Right lobe of liver (tissue), 6 donors: ENCODE results near the gene BEST2. TPM values are rescaled to one million over a fixed set of nuclear protein-coding genes. Genes with fewer than 3 reads are reported as not detected.

Experiments
- ATAC-seq, 4 donors: fragments of 200-7000 bp; cut with Tn5 transposase; one replicate each; pipeline ENCODE4 v1.9.1; 2020; ENCODE audit warnings: mild to moderate bottlenecking in 4 of 4, moderate library complexity in 4 of 4
- DNase-seq, 3 donors: peaks; one replicate each; pipeline ENCODE4 v3.0.0-alpha.2; 2020
- H3K27ac ChIP-seq, 3 donors: fragments of 200-600 bp; one replicate each; pipeline ENCODE4 v1.8.0; 2022
- H3K27me3 ChIP-seq, 2 donors: fragments of 200-600 bp; one replicate each; pipeline ENCODE4 v1.8.0; 2022
- H3K36me3 ChIP-seq, 4 donors: fragments of 200-600 bp; sonication (generic) in 1 of 4; one replicate each; pipeline versions ENCODE4 v1.5.1 to v1.8.0; 2017 to 2022; ENCODE audit warnings: control low read depth in 1 of 4
- H3K4me1 ChIP-seq, 4 donors: fragments of 200-600 bp; sonication (generic) in 1 of 4; one replicate each; pipeline versions ENCODE4 v1.5.1 to v1.8.0; 2017 to 2022; ENCODE audit warnings: control low read depth in 1 of 4
- H3K4me3 ChIP-seq, 3 donors: fragments of 200-600 bp; one replicate each; pipeline ENCODE4 v1.8.0; 2022
- H3K9me3 ChIP-seq, 4 donors: fragments of 200-600 bp; sonication (generic) in 1 of 4; one replicate each; pipeline versions ENCODE4 v1.5.1 to v1.8.0; 2017 to 2022; ENCODE audit warnings: control low read depth in 1 of 4
- CTCF ChIP-seq, 4 donors: fragments of 200-600 bp in 3 of 4; fragments of 450-650 bp in 1 of 4; IDR thresholded peaks; one replicate each; pipeline versions ENCODE4 v1.5.1 to v1.8.0; 2016 to 2022; ENCODE audit warnings: antibody characterized with exemption in 4 of 4, mild to moderate bottlenecking in 2 of 4
- POLR2A ChIP-seq: fragments of 450-650 bp; IDR thresholded peaks from one replicate; pipeline ENCODE4 v1.6.1; 2017; ENCODE audit warnings: antibody characterized with exemption, mild to moderate bottlenecking
- WGBS: methylation state at CpG from one replicate; pipeline ENCODE4 v1.1.6; 2018; ENCODE audit warnings: low coverage, low lambda C conversion rate; ENCODE audit not compliant: insufficient coverage; ENCODE audit errors: missing lambda C conversion rate; 5-methylcytosine and 5-hydroxymethylcytosine counted together
- intact Hi-C, 2 donors: fragments of 100-400 bp; cut with DNase I; formaldehyde crosslinking; loops; one replicate each; pipeline versions ENCODE4 v1.11.2 to v1.14.1; 2022
- total RNA-seq, 6 experiments: library from RNA; depleted of rRNA in 2 of 6; stranded (reverse); fragments of >200 nt in 2 of 6; fragmentation: NEBNext Ultra II Directional in 3 of 6; extraction: Animal tissue kit (Norgen Biotek cat#: 25700) in 3 of 6; gene quantifications; one replicate each; pipeline versions ENCODE4 v1.1.0 to v1.2.4, GENCODE V29; 2016 to 2023
- donor health status: DM: no; HTN: yes; CAD: no.
- donor health status: DM: no; HTN: no; CAD: no.
- donor health status: DM: no; HTN: no; CAD: no.
- donor health status: DM: no; HTN: yes; CAD: no.
- donor health status: DM: no; HTN: yes; CAD: no.

The BEST2 gene
- total RNA-seq, 6 experiments from 2014 or later = not detected

- Histone ChIP-seq H3K36me3 (no peaks in the 10 kb centered on the region), H3K4me1 (no peaks in the 10 kb centered on the region), H3K27ac (no peak overlapping the region), H3K9me3 (no peaks in the 10 kb centered on the region), H3K27me3 (no peaks in the 10 kb centered on the region), H3K4me3 (no peak overlapping the region)
- no peak for DNase-seq
- 100% methylated on average over 3 of the region's 15 CpGs for WGBS
- ATAC-seq = no peak
- no peak for TF ChIP-seq POLR2A
- no peak for TF ChIP-seq CTCF (IDR thresholded peaks at IDR 0.05)
- intact Hi-C loops = loop anchor here in 1 of 2 donors (10.0 kb wide), 1 partner anchor 77 kb away; no protein-coding TSS in a partner anchor
These were observed 16.1 kb downstream of the BEST2 start for GRCh38 chr19:12767666-12768065.

DNA sequence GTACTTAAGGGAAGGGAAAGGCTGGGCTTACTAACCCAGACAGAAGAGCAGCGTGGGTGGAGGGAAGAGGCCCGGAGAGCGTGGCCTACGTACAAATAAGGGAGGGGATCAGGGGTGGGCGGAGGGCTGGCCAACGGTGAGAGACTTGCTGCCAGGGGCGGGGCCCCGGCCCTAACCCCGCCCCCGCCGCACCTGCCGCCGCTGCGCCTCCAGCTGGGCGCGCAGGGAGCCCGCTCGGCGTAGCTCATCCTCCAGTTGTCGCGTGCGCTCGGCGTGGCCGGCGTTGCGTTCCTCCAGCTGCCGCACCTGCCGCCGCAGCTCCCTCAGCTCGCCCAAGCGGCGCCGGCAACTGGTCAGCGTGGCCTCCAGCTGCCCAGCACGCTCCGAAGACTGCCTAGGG, 18.1 kb downstream of the BEST2 start:
- no peak overlapping the region for H3K4me3 ChIP-seq
- DNase-seq (no peak), ATAC-seq (no peak)
- H3K27me3 ChIP-seq = no peaks in the 10 kb centered on the region
- TF ChIP-seq CTCF (IDR thresholded peaks at IDR 0.05) = no peak
- intact Hi-C loops = loop anchor here in 1 of 2 donors (10.0 kb wide), 2 partner anchors 45 to 75 kb away; partner anchors contain the start of gene TNPO2
- H3K36me3 ChIP-seq = no peaks in the 10 kb centered on the region
- 60% methylated on average over 4 of the region's 37 CpGs for WGBS
- no peaks in the 10 kb centered on the region for H3K4me1 ChIP-seq
- H3K27ac ChIP-seq = no peak overlapping the region
- no peaks in the 10 kb centered on the region for H3K9me3 ChIP-seq

- TF ChIP-seq CTCF (IDR thresholded peaks at IDR 0.05) (no peak), POLR2A (no peak)
- Histone ChIP-seq H3K27me3 (no peaks in the 10 kb centered on the region), H3K4me1 (no peaks in the 10 kb centered on the region), H3K27ac (no peak overlapping the region), H3K4me3 (no peak overlapping the region), H3K36me3 (no peaks in the 10 kb centered on the region), H3K9me3 (no peaks in the 10 kb centered on the region)
- DNase-seq (no peak), ATAC-seq (no peak)
- intact Hi-C loops = loop anchor here in 1 of 2 donors (10.0 kb wide), 1 partner anchor 46 kb away; the partner anchor contains the start of gene TNPO2
- WGBS = no CpG with 5 or more reads among the region's 13 CpGs
These were observed 19.3 kb downstream of the BEST2 start for GRCh38 chr19:12770922-12771321.

GRCh38 chr19:12772323-12772722, 20.7 kb downstream of the BEST2 start:
- intact Hi-C loops = loop anchor here in 1 of 2 donors (10.0 kb wide), 1 partner anchor 48 kb away; the partner anchor contains the start of gene TNPO2
- H3K27me3 ChIP-seq = no peaks in the 10 kb centered on the region
- TF ChIP-seq POLR2A (no peak), CTCF (IDR thresholded peaks at IDR 0.05) (no peak)
- no peak overlapping the region for H3K27ac ChIP-seq
- DNase-seq = no peak
- ATAC-seq = no peak
- 57% methylated on average over 4 of the region's 4 CpGs for WGBS
- H3K4me3 ChIP-seq = no peak overlapping the region
- H3K36me3 ChIP-seq = no peaks in the 10 kb centered on the region
- no peaks in the 10 kb centered on the region for H3K4me1 ChIP-seq
- H3K9me3 ChIP-seq = no peaks in the 10 kb centered on the region
